ENCODE data around the gene MYO1A.

DNA sequence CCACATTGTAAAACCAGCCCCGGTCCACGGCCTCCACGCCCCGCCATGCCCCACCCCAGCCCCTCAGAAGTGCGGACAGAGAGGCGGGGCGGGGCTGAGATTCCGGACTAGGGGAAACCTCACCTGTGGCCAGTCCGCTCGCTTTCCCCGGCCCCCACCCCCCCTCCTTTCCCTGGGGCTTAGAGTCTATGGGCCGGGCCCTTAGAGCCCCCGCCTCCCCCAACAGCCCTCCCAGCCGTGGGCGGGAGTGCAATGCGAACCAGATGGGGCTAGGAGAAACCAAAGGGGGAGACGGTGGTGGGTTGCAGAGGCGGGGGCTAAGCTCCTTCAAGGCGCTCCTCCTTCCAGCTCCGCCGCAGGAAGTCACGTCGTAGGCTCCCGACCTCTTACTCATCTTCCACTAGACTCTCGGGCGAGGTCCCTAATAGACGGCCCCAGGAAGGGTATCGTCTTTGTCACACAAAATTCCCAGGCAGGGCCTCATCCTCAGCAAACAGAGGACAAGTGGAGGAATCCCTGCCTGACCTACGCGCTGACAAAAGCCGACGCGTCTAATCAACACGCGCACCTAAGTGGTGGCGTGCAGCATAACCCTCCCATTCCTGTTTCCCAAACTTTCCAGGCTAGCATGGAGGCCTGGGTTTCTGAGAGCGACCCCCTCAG, 37.9 kb upstream of the MYO1A start:
- no peak for TF ChIP-seq ATF2 (IDR thresholded peaks at IDR 0.05; ENCODE audit: low read length)
- no peak for TF ChIP-seq CTCF (IDR thresholded peaks at IDR 0.05 in 2 of 3, conservative IDR thresholded peaks at IDR 0.05 in 1 of 3; ENCODE audit: control insufficient read depth in 2 of 3, extremely low read depth in 1 of 3, insufficient read depth in 1 of 3, low read depth in 3 of 3, low read length in 3 of 3)
- TF ChIP-seq CHD2 (IDR thresholded peaks at IDR 0.05; ENCODE audit: borderline replicate concordance, low read depth, low read length), result no peak
- TF ChIP-seq RFX5 (IDR thresholded peaks at IDR 0.05; ENCODE audit: low read depth, low read length), result no peak
- no peak; the same call in none of the 2 replicates for TF ChIP-seq EED (IDR thresholded peaks at IDR 0.05; ENCODE audit: low read depth)
- TF ChIP-seq USF1 (IDR thresholded peaks at IDR 0.05; ENCODE audit: borderline replicate concordance, extremely low read length, insufficient read depth, low read depth, low read length), result no peak
- no peak for TF ChIP-seq NRF1 (conservative IDR thresholded peaks at IDR 0.05; ENCODE audit: low read depth, low read length)
- no peak for TF ChIP-seq SMARCA5 (IDR thresholded peaks at IDR 0.05)
- no peak for TF ChIP-seq YY1 (IDR thresholded peaks at IDR 0.05; ENCODE audit: low read depth, low read length)
- TF ChIP-seq NFYB (IDR thresholded peaks at IDR 0.05; ENCODE audit: insufficient read depth, low read depth, low read length), result no peak
- no peak for TF ChIP-seq ATF3 (IDR thresholded peaks at IDR 0.05; ENCODE audit: borderline replicate concordance, extremely low read depth, low read depth, low read length)

Measured in GM12878 (cell line).